T47D (cell line): ENCODE data around the gene FRMD4B.

Experiments
- DNase-seq, 2 experiments: peaks; one replicate each; pipeline versions ENCODE4 v3.0.0 to v3.0.0-alpha.2; 2011 to 2012; ENCODE audit warnings: low read depth in 1 of 2, low spot score in 1 of 2
- JUND ChIP-seq: IDR thresholded peaks from 2 replicates; pipeline ENCODE4 v1.6.1; 2012; ENCODE audit warnings: low read depth
- in situ Hi-C: cut with HindIII; loops from 2 replicates; pipeline ENCODE4 v1.10.0; 2016; ENCODE audit warnings: low sequenced_read_pairs, low pct_unique_long_range_greater_than_20kb

The FRMD4B gene

GRCh38 chr3:69370156-69370883, 15.6 kb downstream of the FRMD4B start:
- DNase-seq, result no peak
- TF ChIP-seq JUND, result no peak
- in situ Hi-C loops, result no loop called here

GRCh38 chr3:69368129-69368741, 17.7 kb downstream of the FRMD4B start:
- TF ChIP-seq JUND, result no peak
- in situ Hi-C loops, result no loop called here
- DNase-seq, result no peak

- DNase-seq, result no peak
- TF ChIP-seq JUND, result no peak
- in situ Hi-C loops, result no loop called here
These were observed 18.3 kb downstream of the FRMD4B start for GRCh38 chr3:69367586-69367985.

GRCh38 chr3:69364354-69364753, 21.5 kb downstream of the FRMD4B start:
- in situ Hi-C loops, result no loop called here
- no peak for DNase-seq
- TF ChIP-seq JUND, result no peak

GRCh38 chr3:69360690-69361089, 25.2 kb downstream of the FRMD4B start:
- no peak for DNase-seq
- no peak for TF ChIP-seq JUND
- in situ Hi-C loops, result no loop called here

- DNase-seq, result no peak
- TF ChIP-seq JUND, result no peak
- in situ Hi-C loops, result no loop called here
These were observed 26.0 kb downstream of the FRMD4B start for GRCh38 chr3:69359916-69360315.

GRCh38 chr3:69359339-69359893, 26.5 kb downstream of the FRMD4B start:
- no peak for DNase-seq
- in situ Hi-C loops, result no loop called here
- TF ChIP-seq JUND, result no peak

GRCh38 chr3:69357196-69357595, 28.7 kb downstream of the FRMD4B start:
- in situ Hi-C loops, result no loop called here
- TF ChIP-seq JUND, result no peak
- peak in 1 of 2 experiments; percentile 2 for DNase-seq

- DNase-seq, result peak in 1 of 2 experiments; percentile 6
- no peak for TF ChIP-seq JUND
- in situ Hi-C loops, result no loop called here
These were observed 30.9 kb downstream of the FRMD4B start for GRCh38 chr3:69354948-69355347.

GRCh38 chr3:69353503-69353902, 32.4 kb downstream of the FRMD4B start:
- DNase-seq, result no peak

GRCh38 chr3:69353088-69353478, 32.8 kb downstream of the FRMD4B start:
- no peak for DNase-seq
- no peak for TF ChIP-seq JUND
- in situ Hi-C loops, result no loop called here

More at GRCh38 chr3:69353503-69353902, 32.4 kb downstream of the FRMD4B start:
- in situ Hi-C loops, result no loop called here
- TF ChIP-seq JUND, result no peak

GRCh38 chr3:69352305-69353087, 33.4 kb downstream of the FRMD4B start:
- no peak for TF ChIP-seq JUND
- no peak for DNase-seq

GRCh38 chr3:69343875-69344274, 42.0 kb downstream of the FRMD4B start:
- TF ChIP-seq JUND, result no peak
- in situ Hi-C loops, result no loop called here
- no peak for DNase-seq

More at GRCh38 chr3:69352305-69353087, 33.4 kb downstream of the FRMD4B start:
- in situ Hi-C loops, result no loop called here
